ENCODE measurements around the gene SEPTIN11.
A peak's percentile ranks its signal among the peaks of the same experiment; 100 is the strongest.

The SEPTIN11 gene

GRCh38 chr4:76982638-76983584 is 33.4 kb downstream of the SEPTIN11 start:
- peak; percentile 17 for DNase-seq

- no peak for DNase-seq
These were observed 34.6 kb downstream of the SEPTIN11 start for GRCh38 chr4:76984127-76984526.

DNA sequence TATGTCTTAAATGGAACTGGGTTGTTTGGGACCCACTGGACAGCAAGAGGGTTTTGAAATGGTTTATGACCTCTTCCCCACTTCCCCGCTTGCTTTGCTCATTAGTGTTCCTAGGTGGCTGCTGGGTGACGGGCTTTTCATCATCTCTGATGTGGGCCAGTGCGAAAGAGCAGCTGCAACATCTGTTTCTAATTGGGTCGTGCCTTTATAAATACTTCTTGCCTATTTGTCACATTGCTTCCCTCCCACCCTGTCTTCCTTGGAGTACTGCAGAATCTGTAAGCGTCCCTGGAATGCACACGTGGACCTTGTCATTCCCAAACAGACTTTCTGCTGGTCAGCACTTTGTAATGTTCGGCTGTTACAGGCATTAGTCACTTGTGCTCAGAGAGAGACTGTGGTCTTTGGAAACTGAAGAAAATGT is 35.2 kb downstream of the SEPTIN11 start:
- DNase-seq = no peak

DNA sequence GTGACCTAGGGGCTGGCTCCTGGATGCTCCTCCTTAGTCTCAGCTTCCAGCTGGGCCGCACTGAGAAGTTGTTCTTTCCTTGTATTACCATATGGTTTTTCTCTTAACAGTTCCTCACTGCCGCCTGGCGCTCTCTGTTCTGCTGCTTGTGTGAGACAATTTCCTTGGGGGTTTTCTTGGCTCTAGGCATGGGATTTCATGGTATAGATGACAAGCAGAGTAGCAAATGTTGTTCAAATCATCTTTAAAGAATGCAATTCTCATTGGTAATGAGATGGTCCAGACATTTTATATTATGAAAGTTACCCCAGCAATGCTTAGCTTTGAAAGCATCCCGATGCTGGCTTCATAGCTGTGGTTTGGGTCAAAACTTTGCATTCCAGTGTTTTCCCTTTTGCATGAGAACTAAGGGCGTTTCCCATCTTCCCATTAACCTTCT is 37.6 kb downstream of the SEPTIN11 start:
- no peak for DNase-seq

GRCh38 chr4:76987685-76988084 is 38.1 kb downstream of the SEPTIN11 start:
- no peak for DNase-seq

DNA sequence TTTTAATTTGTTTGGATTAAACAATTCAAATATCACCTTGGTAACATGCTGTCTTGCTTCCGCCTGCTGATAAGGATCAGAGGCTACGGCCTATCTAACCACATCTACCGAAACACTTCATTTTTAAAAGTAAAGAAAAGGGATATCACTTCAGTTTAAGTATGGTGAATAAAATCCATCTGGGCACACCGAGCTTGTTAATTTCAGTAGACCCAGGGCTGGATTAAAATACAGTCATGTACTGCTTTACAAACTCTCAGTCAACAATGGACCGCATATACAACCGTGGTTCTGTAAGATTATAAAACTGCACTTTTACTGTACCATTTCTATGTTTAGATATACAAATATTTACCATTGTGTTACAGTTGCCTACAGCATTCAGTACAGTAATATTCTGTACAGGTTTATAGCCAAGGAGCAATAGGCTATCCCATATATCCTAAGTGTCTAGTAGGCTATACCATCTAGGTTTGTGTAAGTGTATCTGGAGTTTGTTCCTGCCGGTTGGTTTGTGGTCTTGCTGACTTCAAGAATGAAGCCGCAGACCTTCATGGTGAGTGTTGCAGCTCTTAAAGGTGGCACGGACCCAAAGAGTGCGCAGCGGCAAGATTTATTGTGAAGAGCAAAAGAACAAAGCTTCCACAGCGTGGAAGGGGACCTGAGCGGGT is 40.0 kb downstream of the SEPTIN11 start:
- peak; percentile 59 for DNase-seq

GRCh38 chr4:76990288-76991080 is 40.9 kb downstream of the SEPTIN11 start:
- DNase-seq = no peak

DNA sequence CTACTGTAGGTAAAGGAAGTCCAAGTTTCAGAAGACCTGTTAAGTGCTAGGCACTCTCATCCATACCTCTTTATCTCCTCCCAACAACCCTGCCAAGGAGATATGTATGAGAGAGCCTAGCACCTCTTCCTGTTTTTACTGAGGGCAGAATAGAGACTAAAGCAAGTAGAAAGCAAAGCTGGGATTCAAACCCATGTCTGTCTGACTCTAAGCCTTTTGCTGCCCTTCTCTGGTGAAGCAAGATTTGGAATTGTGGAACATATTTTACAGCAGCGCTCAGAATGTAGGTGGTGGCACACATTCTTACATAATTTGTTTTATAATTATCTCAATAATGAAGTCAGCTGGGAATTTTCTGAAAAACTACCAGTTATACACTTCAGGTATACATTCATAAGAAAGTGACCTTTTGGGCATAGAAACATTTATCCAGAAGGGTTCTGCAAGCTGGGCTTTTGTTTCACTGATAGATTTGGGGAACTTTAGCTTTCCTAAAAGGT is 41.7 kb downstream of the SEPTIN11 start:
- DNase-seq = no peak

DNA sequence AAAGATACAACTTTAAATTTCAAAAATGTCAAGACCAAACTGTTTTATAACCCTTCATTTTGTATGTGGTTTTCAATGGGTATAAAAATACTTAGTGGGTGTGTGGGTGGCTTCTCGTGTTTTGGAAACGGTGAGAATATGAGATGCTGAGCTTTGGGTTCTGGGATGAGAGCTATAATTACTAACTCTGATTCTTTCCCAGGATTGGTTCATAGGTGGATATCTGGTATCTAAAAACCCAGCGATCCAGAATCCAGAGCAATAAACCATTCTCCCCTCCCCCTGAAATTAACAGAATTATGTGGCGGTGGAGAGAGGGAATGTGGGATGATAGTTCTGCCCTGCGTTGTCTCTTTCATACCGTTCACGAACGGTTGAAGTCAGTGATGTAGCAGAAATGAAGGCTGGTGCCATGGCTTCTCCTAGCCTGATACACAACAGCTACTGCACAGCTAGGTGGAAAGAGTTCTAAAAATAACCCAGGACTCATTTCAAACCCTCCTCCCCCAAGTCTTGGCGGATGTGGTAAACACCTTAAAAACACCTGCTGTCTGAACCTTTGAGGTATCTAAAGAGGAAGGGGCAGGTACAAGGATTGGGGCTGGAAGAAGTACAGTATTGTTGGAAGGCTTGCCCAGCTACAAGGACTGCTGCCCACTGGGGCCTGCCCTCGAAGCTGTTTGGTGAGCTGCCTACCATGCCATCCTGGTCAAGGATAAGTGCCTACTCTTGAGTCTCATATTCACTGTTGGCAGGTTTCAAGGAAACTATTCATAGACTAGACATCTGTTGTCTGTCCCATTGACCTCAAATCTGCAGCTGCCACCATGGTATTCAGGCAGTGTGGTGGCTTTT is 44.5 kb downstream of the SEPTIN11 start:
- no peak for DNase-seq

DNA sequence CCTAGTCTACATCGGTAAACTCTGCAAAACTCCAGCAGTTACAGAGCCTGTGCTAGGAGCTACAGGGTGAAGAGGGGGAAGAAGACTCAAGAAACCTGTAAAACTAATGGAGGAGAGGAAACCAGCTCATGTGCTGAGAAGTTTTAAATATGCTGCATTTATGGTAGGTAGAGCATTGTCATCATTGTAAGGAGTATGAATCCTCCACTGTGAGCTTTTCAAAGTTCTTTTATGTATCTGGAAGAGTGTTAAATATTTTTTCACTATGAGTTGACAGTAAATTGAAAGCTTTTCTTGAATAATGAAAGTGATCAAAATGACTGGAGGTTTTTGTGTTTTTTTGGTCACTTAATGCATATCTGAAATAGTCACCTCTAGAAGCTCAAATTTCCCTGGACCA is 46.2 kb downstream of the SEPTIN11 start:
- DNase-seq = no peak

DNA sequence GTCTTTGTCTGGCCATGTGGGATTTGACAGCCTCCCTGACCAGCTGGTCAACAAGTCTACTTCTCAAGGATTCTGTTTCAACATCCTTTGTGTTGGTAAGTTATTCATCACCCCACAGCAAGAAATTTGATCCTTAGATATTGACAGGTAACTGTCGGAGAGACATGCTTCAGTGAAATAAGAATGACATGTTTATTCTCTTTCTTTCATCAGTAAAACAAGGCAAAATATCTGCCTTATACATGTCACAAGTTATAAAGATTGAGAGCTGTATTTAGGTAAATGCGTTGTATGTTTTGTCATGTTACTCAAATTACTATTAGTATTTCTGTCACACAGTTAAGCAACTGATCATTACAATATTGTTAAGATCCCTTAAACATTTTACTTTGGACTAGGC is 46.9 kb downstream of the SEPTIN11 start:
- no peak for DNase-seq

- DNase-seq = no peak
These were observed 47.5 kb downstream of the SEPTIN11 start for GRCh38 chr4:76997077-76997476.

GRCh38 chr4:76997532-76997931 is 48.0 kb downstream of the SEPTIN11 start:
- no peak for DNase-seq

GRCh38 chr4:76998251-76998901 is 48.8 kb downstream of the SEPTIN11 start:
- DNase-seq = no peak

Data from GF-D8 (cell line).